ENCODE data around the gene GRN.
"Not testable (repeated sequence)": the region's sequence is repeated elsewhere in the genome, so short reads cannot be mapped to it uniquely, and the experiment has no call there.

Gene GRN

DNA sequence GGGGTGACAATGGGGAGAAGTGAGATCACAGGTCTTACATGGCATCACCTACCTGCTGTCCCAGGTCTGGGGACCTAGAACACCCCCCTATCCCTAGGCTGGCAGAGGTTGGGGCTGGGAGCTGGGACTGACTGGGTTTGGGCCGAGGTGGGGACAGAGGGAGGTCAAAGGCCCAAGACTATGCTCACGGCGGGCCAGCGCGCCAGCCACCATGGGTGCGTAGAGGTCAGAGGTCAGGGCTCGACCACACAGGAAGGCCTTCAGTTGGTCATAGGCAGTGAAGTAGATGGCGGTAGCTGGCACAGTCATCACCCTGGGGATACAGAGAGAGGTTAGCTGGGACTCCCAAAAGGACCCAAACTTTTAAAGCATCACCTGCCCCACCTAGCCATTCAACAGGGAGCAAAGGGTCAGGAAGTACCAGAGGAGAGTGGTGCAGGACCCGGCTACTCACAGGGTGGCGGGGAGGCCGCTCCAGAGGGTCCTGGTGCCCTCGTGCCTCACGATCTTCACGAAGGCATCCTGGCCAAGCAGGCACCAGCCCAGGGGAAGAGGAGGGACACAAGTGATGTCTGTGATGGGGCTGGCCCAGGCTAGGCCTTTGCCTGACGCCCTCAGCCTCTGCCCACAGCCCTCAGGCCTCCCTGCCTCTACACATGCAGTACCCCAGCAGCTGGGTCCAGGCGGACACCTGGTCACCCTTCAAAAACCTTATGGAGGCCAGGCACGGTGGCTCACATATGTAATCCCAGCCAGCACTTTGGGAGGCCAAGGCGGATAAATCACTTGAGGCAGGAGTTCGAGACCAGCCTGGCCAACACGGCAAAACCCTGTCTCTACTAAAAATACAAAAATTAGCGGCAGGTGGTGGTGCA is 23.6 kb upstream of the GRN start:
- no peak for DNase-seq (ENCODE audit: low spot score)

GRCh38 chr17:44322236-44322895 is 22.7 kb upstream of the GRN start:
- DNase-seq (ENCODE audit: low spot score) = no peak

- DNase-seq (ENCODE audit: low spot score) = no peak
Measured at GRCh38 chr17:44323359-44324091, 21.6 kb upstream of the GRN start.

- no peak for DNase-seq (ENCODE audit: low spot score)
Measured at GRCh38 chr17:44324092-44324570, 21.0 kb upstream of the GRN start.

- peak; percentile 90 for DNase-seq (ENCODE audit: low spot score)
Measured at GRCh38 chr17:44324571-44325275, 20.4 kb upstream of the GRN start, which contains the start of gene SLC25A39. SLC25A39 (minus strand) TSS chr17:44324823; CDS start chr17:44323562, 1,261 bp downstream.

GRCh38 chr17:44326861-44327444 is 18.1 kb upstream of the GRN start:
- DNase-seq (ENCODE audit: low spot score) = peak; percentile 95

DNA sequence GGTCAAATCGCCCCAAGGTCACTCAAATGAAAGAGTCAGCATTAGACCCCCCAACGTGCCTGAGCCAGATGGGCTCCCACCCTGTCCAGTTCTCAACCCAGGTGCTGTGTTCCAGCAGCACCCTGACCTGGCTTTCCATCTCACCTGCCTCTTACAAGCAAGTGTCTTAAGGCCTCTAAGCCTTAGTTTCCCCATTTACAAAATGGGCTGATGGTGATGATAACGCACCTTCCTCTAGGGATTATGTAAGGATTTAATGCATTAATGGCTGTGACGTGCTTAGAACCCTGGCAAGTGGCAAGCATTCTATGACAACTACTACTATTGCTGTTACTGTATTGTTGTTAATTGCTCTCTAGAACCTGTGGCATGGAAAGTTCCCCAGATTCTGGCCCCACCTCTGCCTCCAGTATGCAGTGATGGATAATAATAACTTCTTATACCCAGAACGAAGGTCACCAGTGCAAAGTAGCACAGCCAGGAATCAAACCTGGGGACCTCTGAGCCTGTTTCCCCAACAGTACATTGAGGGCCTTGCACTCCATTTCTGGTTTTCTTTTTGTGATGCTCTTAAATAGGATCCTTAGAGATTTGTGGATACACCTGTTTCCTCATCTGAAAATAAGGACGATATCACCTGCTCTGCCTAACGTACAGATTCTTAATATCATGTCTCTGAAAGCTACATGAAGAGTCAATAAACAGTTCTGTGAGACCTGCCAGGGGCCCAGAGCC is 17.2 kb upstream of the GRN start:
- DNase-seq (ENCODE audit: low spot score) = no peak

GRCh38 chr17:44329516-44329915 is 15.6 kb upstream of the GRN start:
- DNase-seq (ENCODE audit: low spot score) = not testable (repeated sequence)

GRCh38 chr17:44330263-44330662 is 14.8 kb upstream of the GRN start:
- not testable (repeated sequence) for DNase-seq (ENCODE audit: low spot score)

- DNase-seq (ENCODE audit: low spot score) = peak; percentile 73
Measured at GRCh38 chr17:44331249-44331760, 13.8 kb upstream of the GRN start.

GRCh38 chr17:44333371-44333770 is 11.7 kb upstream of the GRN start:
- no peak for DNase-seq (ENCODE audit: low spot score)

GRCh38 chr17:44334315-44334714 is 10.8 kb upstream of the GRN start:
- DNase-seq (ENCODE audit: low spot score) = no peak

DNA sequence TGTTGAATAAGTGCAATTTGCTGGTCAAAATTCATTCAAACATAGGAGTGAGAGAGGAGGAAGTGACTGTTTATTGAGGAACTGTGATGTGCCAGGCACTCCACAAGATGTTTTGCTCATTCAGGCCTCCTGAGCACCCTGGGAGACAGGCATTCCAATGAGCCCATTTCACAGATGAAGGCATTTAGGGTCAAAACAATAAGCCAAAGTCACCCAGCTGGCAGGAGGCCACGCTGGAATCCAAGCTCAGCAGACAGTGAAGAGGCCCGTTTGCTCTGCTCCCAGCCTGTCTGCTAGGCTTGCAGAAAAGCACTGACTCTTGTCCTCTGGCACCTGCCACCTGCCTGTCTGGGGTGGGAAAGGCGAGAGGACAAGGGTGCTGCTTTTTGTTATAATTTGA is 10.4 kb upstream of the GRN start:
- DNase-seq (ENCODE audit: low spot score) = no peak

GRCh38 chr17:44335564-44335963 is 9.5 kb upstream of the GRN start:
- no peak for DNase-seq (ENCODE audit: low spot score)

- no peak for DNase-seq (ENCODE audit: low spot score)
Measured at GRCh38 chr17:44335968-44336367, 9.1 kb upstream of the GRN start.

GRCh38 chr17:44338702-44339101 is 6.4 kb upstream of the GRN start:
- no peak for DNase-seq (ENCODE audit: low spot score)

- not testable (repeated sequence) for DNase-seq (ENCODE audit: low spot score)
Measured at GRCh38 chr17:44340553-44340952, 4.5 kb upstream of the GRN start.

GRCh38 chr17:44343510-44344209 is 1.4 kb upstream of the GRN start:
- DNase-seq (ENCODE audit: low spot score) = no peak

- DNase-seq (ENCODE audit: low spot score) = peak; percentile 69
Measured at GRCh38 chr17:44345454-44346026, 438 bp downstream of the GRN start.
